UCSD-AML1 (cell line): Measurements from ENCODE around the gene NRIP3.
A peak's percentile ranks its signal among the peaks of the same experiment; 100 is the strongest.
"Not testable (repeated sequence)": the region's sequence is repeated elsewhere in the genome, so short reads cannot be mapped to it uniquely, and the experiment has no call there.

Source experiments
- DNase-seq: peaks from one replicate; lab custom pipeline; 2025; ENCODE audit not compliant: unreplicated experiment; lab: John Stamatoyannopoulos, UW

The NRIP3 gene

GRCh38 chr11:9016916-9017642, 13.3 kb upstream of the NRIP3 start:
- DNase-seq, result no peak

- DNase-seq, result peak; percentile 48
Measured at GRCh38 chr11:9015677-9016076, 11.9 kb upstream of the NRIP3 start.

GRCh38 chr11:9014826-9015225, 11.0 kb upstream of the NRIP3 start:
- DNase-seq, result no peak

- no peak for DNase-seq
Measured at GRCh38 chr11:9013373-9013772, 9.6 kb upstream of the NRIP3 start.

- DNase-seq, result not testable (repeated sequence)
Measured at GRCh38 chr11:9009538-9009937, 5.7 kb upstream of the NRIP3 start.

GRCh38 chr11:9008661-9009060, 4.9 kb upstream of the NRIP3 start:
- DNase-seq, result no peak

- no peak for DNase-seq
Measured at GRCh38 chr11:9008011-9008550, 4.3 kb upstream of the NRIP3 start.

- DNase-seq, result no peak
Measured at GRCh38 chr11:9005087-9005486, 1.3 kb upstream of the NRIP3 start.

- no peak for DNase-seq
Measured at GRCh38 chr11:9004183-9004926, 554 bp upstream of the NRIP3 start.

- DNase-seq, result no peak
Measured at GRCh38 chr11:9002920-9003572, 755 bp downstream of the NRIP3 start.

GRCh38 chr11:9001736-9002135, 2.1 kb downstream of the NRIP3 start:
- peak; percentile 40 for DNase-seq

- no peak for DNase-seq
Measured at GRCh38 chr11:8998017-8998416, 5.8 kb downstream of the NRIP3 start.

- no peak for DNase-seq
Measured at GRCh38 chr11:8997451-8997850, 6.3 kb downstream of the NRIP3 start.

- DNase-seq, result no peak
Measured at GRCh38 chr11:8989453-8989852, 14.3 kb downstream of the NRIP3 start.

GRCh38 chr11:8988329-8989234, 15.2 kb downstream of the NRIP3 start:
- no peak for DNase-seq

GRCh38 chr11:8987446-8987845, 16.4 kb downstream of the NRIP3 start:
- DNase-seq, result no peak

- DNase-seq, result not testable (repeated sequence)
Measured at GRCh38 chr11:8986772-8987171, 17.0 kb downstream of the NRIP3 start.

- DNase-seq, result no peak
Measured at GRCh38 chr11:8985462-8985861, 18.3 kb downstream of the NRIP3 start.

GRCh38 chr11:8983552-8983951, 20.2 kb downstream of the NRIP3 start:
- no peak for DNase-seq

- no peak for DNase-seq
Measured at GRCh38 chr11:8980485-8980884, 23.3 kb downstream of the NRIP3 start.

GRCh38 chr11:8979365-8979764, 24.4 kb downstream of the NRIP3 start:
- DNase-seq, result not testable (repeated sequence)
